Calu3 (cell line): ENCODE results near the gene TMEM35B. TPM values are rescaled to one million over a fixed set of nuclear protein-coding genes. Genes with fewer than 3 reads are reported as not detected.

Experiments
- Bru-seq: library from RNA; stranded (reverse); fragments of 400-500 nt; gene quantifications from one replicate; lab custom pipeline; 2021; lab: Mats Ljungman, UMichigan
- BruChase-seq, 2 experiments: library from RNA; stranded (reverse); fragments of 400-500 nt; gene quantifications; one replicate each; lab custom pipeline; 2021; lab: Mats Ljungman, UMichigan
- BruUV-seq: library from RNA; stranded (reverse); fragments of 400-500 nt; replicated peaks from 2 replicates; lab custom pipeline; 2021; lab: Mats Ljungman, UMichigan
- CTCF ChIA-PET: fragments of 300-600 bp; sonication (Branson Sonifier 250); formaldehyde crosslinking; loops from one replicate; lab custom pipeline; 2022; ENCODE audit warnings: antibody characterized with exemption; lab: Charles Lee
- DNase-seq: peaks from one replicate; pipeline ENCODE4 v3.0.0; 2022
- H3K27ac Mint-ChIP-seq: one replicate; pipeline ENCODE4 v1.8.0; 2022; ENCODE audit warnings: mixed read lengths; ENCODE audit not compliant: unreplicated experiment
- H3K27me3 Mint-ChIP-seq: one replicate; pipeline ENCODE4 v1.8.0; 2022; ENCODE audit warnings: mixed read lengths; ENCODE audit not compliant: unreplicated experiment
- H3K36me3 Mint-ChIP-seq: one replicate; pipeline ENCODE4 v1.8.0; 2022; ENCODE audit warnings: mild to moderate bottlenecking, moderate library complexity, mixed read lengths; ENCODE audit not compliant: insufficient read depth, unreplicated experiment
- H3K4me1 Mint-ChIP-seq: one replicate; pipeline ENCODE4 v1.8.0; 2022; ENCODE audit warnings: mild to moderate bottlenecking, low read depth, mixed read lengths; ENCODE audit not compliant: unreplicated experiment
- H3K4me3 Mint-ChIP-seq: one replicate; pipeline ENCODE4 v1.8.0; 2022; ENCODE audit warnings: mild to moderate bottlenecking, low read depth, moderate library complexity, mixed read lengths; ENCODE audit not compliant: unreplicated experiment
- H3K9me3 Mint-ChIP-seq: one replicate; pipeline ENCODE4 v1.8.0; 2022; ENCODE audit warnings: low read depth, mixed read lengths; ENCODE audit not compliant: unreplicated experiment
- intact Hi-C: fragments of 100-400 bp; cut with micrococcal nuclease; formaldehyde crosslinking; loops from one replicate; pipeline ENCODE4 v1.10.0; 2022; ENCODE audit not compliant: unreplicated experiment
- long read RNA-seq: library from polyadenylated mRNA; stranded (forward); transcript quantifications from one replicate; pipeline ENCODE4 v2.0.0, GENCODE V29; 2022
- total RNA-seq: library from RNA; stranded (reverse); gene quantifications from 2 replicates; pipeline ENCODE4 v1.2.3, GENCODE V29; 2022
- TF ChIP-seq, protein P1 (sequence below): fragments of 200-600 bp; IDR thresholded peaks from one replicate; pipeline ENCODE4 v1.8.0; 2022; ENCODE audit warnings: antibody characterized with exemption; ENCODE audit not compliant: unreplicated experiment

TMEM35B gene
- total RNA-seq (22.6 and 27.6 TPM in 2 replicates), Bru-seq, nascent RNA (percentile 49 among the genes with signal in this experiment), BruChase-seq, experiment 1, labeled RNA remaining after a 6-hour chase (percentile 65 among the genes with signal in this experiment), BruChase-seq, experiment 2, labeled RNA remaining after a 2-hour chase (percentile 44 among the genes with signal in this experiment)
- long read RNA-seq, transcript TMEM35B-201 (3 exons, 922 nt), result major isoform, 85 of 90 reads
- long read RNA-seq, partial matches to known transcripts, result 3 of 90 reads
- long read RNA-seq, other reads (novel, unspliced or antisense), result 2 of 90 reads

DNA sequence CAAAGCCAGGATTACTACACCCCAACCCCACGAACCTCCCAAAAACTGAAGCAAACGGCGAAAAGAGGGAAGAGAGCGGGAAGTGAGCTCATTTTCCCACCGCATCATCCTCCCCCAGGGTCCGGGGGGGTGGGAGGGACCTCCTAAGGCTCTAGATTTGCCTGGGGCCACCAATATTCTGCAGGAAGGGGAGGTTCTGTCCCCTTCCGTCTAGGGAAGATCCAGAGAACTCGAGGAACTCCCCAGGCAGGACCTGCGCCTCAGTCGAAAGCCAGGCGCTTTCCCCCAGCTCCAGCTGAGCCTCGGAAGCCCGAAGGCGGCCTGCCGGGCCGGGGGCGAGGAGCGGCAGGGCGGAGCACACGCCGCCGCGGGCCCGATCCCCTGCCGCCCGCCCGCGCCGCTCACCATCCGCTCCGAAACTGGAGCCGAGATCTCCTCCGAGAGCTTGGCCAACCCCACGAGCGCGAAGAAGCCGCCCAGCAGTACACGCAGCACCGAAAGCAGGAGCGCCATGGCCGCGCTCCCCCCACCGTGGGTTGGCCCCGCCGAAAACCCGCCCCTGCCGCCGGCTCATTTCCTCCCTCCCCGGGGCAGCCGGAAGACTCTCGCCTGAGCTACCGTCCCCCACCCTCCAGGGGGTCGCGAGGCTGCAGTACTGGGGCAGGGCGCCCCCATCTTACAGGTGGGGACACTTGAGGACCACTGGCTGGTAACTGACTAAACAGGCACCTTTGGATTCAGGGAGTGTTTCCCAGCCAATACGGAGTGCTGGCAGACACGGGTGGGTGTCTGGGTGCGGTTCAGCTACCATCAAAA, at the start of gene TMEM35B:
Gene TMEM35B (minus strand): TSS at position 555 of the 816 bp plus-strand sequence. CDS start 42 bp downstream, at position 513.
- intact Hi-C loops, result loop anchor here (5.0 to 10.0 kb wide), 2 partner anchors 130 to 198 kb away; partner anchors contain the start of gene SMIM12
- Mint-ChIP-seq H3K4me3 (peak within 1 kb of the TSS; percentile 86), H3K4me1 (peaks cover 8% of the 10 kb centered on the region), H3K36me3 (peaks cover 31% of the 10 kb centered on the region), H3K27me3 (no peaks in the 10 kb centered on the region), H3K9me3 (no peaks in the 10 kb centered on the region), H3K27ac (peak within 1 kb of the TSS; percentile 79)
- BruUV-seq, result no TSS peak
- TF ChIP-seq, protein P1, sequence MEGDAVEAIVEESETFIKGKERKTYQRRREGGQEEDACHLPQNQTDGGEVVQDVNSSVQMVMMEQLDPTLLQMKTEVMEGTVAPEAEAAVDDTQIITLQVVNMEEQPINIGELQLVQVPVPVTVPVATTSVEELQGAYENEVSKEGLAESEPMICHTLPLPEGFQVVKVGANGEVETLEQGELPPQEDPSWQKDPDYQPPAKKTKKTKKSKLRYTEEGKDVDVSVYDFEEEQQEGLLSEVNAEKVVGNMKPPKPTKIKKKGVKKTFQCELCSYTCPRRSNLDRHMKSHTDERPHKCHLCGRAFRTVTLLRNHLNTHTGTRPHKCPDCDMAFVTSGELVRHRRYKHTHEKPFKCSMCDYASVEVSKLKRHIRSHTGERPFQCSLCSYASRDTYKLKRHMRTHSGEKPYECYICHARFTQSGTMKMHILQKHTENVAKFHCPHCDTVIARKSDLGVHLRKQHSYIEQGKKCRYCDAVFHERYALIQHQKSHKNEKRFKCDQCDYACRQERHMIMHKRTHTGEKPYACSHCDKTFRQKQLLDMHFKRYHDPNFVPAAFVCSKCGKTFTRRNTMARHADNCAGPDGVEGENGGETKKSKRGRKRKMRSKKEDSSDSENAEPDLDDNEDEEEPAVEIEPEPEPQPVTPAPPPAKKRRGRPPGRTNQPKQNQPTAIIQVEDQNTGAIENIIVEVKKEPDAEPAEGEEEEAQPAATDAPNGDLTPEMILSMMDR, result no peak
- DNase-seq, result peak; percentile 74
- CTCF ChIA-PET, result interaction anchor here (0.6 to 1.2 kb wide), 6 partner anchors 44 to 1009 kb away, joined by 3 to 6 read pairs (median 3); partner anchors contain the start of gene SMIM12

DNA sequence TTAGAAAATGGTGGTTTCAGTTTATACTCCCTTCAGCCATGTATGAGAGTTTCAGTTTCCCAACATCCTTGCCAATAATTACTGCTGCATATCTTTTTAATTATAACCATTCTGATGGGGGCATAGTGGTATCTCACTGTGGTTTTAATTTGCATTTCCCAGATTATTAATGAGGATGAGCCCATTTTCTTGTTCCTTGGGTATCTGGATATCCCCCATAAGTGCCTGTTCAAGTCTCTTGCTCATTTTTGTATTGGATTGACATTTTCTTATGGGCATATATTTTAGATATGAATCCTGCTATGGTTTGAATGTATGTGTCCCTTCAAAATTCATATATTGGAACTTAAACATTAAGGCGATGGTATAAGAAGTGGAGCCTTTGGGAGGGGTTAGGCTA, 48.2 kb upstream of the TMEM35B start:
- intact Hi-C loops, result loop anchor here (5.0 kb wide), 1 partner anchor 44 kb away; the partner anchor contains the start of gene ZMYM1
- Mint-ChIP-seq H3K36me3 (peaks cover 24% of the 10 kb centered on the region), H3K4me3 (no peak overlapping the region), H3K9me3 (no peaks in the 10 kb centered on the region), H3K27me3 (no peaks in the 10 kb centered on the region), H3K27ac (no peak overlapping the region), H3K4me1 (peaks cover 9% of the 10 kb centered on the region)
- no peak for DNase-seq
- BruUV-seq, result no TSS peak
- TF ChIP-seq, protein P1, result no peak
- CTCF ChIA-PET, result no interaction called here

DNA sequence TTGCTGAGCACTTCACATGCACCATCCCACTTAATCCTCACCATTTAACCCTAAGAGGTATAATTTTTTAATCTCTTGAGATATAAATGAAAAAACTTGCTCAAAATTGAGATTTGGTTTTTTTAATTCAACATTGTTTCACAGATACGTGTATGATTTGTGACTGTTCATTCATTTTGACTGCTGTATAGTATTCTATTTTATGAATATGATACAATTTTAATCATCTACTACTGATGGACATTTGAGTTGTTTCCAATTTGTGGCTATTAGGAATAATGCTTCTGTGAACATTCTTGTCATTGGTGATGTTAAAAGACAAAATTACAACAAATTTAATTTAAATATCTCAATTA, 47.2 kb upstream of the TMEM35B start:
- BruUV-seq, result TSS peak; percentile 67
- Mint-ChIP-seq H3K4me1 (peaks cover 11% of the 10 kb centered on the region), H3K9me3 (no peaks in the 10 kb centered on the region), H3K4me3 (peak overlapping the region; percentile 90), H3K27me3 (no peaks in the 10 kb centered on the region), H3K27ac (no peak overlapping the region), H3K36me3 (peaks cover 27% of the 10 kb centered on the region)
- CTCF ChIA-PET, result interaction anchor here (0.9 to 1.7 kb wide), 3 partner anchors 17 to 173 kb away, joined by 4 to 5 read pairs (median 4); partner anchors contain the start of genes SFPQ and SMIM12
- intact Hi-C loops, result loop anchor here (5.0 kb wide), 1 partner anchor 45 kb away; the partner anchor contains the start of gene ZMYM1
- TF ChIP-seq, protein P1, result no peak
- DNase-seq, result no peak

DNA sequence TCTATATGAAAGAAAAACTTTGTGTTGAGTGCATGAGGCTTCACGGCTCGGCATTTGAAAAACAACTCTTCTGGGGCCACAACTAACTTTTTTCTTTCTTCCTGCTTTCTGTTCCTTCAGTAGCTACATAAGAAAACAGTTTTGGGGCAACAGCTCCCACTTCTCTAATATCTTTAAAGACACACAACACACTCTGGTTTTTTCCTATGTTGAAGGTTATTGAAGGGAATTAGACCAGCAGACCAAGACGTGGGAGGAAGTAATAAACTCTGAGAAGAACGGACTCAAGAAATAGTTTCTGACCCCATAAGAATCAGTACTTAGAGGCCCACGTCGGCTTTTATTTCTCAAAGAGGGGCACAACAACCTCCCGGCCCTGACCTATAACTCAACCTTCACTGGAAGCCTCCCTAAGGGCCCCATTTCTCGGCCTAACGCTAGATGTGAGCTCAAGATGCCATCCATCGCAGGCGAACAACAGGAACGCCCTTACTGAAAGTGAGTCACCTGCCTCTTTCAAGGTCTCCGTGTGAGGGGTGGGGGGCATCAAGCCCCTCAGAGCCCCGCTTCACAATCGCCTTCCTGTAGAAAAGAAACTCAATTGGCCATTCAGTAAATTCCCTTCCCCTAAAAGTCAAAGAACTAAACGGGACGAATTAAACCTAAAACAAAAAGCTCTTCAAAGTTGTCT, 45.8 kb upstream of the TMEM35B start:
- TF ChIP-seq, protein P1, result no peak
- peak overlapping the region; percentile 90 for H3K4me3 Mint-ChIP-seq
- CTCF ChIA-PET, result interaction anchor here (0.8 to 1.7 kb wide), 2 partner anchors 48 to 172 kb away, joined by 3 to 5 read pairs; partner anchors contain the start of genes SMIM12 and ZMYM1
- DNase-seq, result peak; percentile 11
- intact Hi-C loops, result loop anchor here (5.0 kb wide), 1 partner anchor 46 kb away; the partner anchor contains the start of gene ZMYM1
- BruUV-seq, result TSS peak; percentile 78
- H3K9me3 Mint-ChIP-seq, result no peaks in the 10 kb centered on the region
- H3K36me3 Mint-ChIP-seq, result peaks cover 33% of the 10 kb centered on the region
- no peaks in the 10 kb centered on the region for H3K27me3 Mint-ChIP-seq
- H3K4me1 Mint-ChIP-seq, result peaks cover 20% of the 10 kb centered on the region
- H3K27ac Mint-ChIP-seq, result peak overlapping the region; percentile 96
